Kidney glomerular epithelial cell (primary cell): ENCODE data around the gene AXDND1.
"Not testable (repeated sequence)": the region's sequence is repeated elsewhere in the genome, so short reads cannot be mapped to it uniquely, and the experiment has no call there.

Experiments used
- DNase-seq: peaks from one replicate; lab custom pipeline; 2025; lab: John Stamatoyannopoulos, UW

AXDND1 gene

DNA sequence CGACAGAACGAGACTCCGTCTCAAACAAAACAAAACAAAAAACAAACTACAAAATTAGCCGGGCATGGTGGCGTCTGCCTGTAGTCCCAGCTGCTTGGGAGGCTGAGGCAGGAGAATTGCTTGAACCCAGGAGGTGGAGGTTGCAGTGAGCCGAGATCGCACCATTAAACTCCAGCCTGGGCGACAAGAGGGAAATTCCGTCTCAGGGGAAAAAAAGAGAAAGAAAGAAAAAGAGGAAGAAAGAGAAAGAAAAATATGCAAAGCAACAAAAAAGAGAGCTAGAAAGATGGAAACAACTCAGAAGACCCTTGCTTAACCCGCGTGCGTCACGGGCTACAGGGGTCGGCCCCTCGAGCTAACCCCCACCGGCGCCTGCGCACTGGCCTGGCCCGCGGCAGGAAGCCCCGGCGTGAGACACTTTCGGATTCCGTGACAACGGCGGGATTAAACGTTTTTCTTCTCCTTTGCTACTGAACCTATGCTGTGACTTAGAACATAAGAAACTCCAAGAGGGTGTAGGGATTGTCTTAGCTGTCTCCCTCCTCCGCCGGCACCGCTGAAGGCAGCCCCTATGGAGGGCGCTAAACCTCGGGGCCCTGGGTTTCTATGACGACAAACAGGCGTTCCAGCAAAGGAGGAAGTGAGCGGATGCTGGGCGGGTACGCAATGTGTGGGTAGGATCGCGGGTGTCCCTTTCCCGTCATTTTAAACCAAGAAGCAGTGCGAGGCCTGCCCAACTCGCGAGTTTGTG, at the start of gene AXDND1:
TSS of gene AXDND1 (plus strand) at position 630 of the 751 bp plus-strand sequence. CDS start 539 bp downstream, outside the sequence.
- DNase-seq, result peak; percentile 70

GRCh38 chr1:179318491-179318890, 47.3 kb upstream of the AXDND1 start:
- no peak for DNase-seq

GRCh38 chr1:179321533-179322216, 44.1 kb upstream of the AXDND1 start:
- no peak for DNase-seq

- DNase-seq, result no peak
These were observed 43.2 kb upstream of the AXDND1 start for GRCh38 chr1:179322557-179322956.

GRCh38 chr1:179323436-179323835, 42.3 kb upstream of the AXDND1 start:
- no peak for DNase-seq

DNA sequence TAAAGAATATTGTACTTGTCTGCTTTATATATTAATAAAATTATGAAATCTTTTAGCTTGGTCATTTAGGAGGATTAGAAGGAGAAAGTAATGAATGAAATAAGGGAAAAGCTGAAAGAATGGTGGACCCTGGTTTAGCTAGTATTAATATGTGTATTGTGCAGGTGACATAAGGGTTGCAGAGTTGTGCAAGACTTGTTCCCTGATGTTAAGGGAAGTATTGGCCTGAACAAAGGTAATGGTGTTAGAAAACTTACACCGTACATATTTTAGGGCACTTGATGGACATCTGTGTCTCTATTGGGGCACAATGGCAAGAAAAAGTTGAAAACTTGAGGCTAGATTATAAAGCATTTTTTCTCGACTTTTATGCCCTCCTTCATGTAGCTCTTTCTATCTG, 39.9 kb upstream of the AXDND1 start:
- no peak for DNase-seq

DNA sequence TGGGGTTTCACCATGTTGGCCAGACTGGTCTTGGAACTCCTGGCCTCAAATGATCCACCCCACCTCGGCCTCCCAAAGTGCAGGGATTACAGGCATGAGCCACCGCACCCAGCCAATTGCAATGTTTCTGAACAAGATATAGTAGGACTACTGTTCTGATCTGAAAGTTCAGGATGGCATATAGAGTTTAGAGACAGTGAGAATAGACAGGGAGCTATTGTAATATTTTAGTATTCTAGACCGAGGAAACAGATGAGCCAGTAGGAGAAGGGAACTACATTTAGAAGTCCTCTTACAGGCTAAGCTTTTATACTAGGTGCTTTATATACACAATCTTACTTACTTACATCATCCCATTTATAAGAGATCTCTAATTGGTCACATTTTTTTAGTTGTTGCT, 39.0 kb upstream of the AXDND1 start:
- no peak for DNase-seq

- DNase-seq, result no peak
These were observed 38.6 kb upstream of the AXDND1 start for GRCh38 chr1:179327196-179327595.

- no peak for DNase-seq
These were observed 38.1 kb upstream of the AXDND1 start for GRCh38 chr1:179327679-179328078.

DNA sequence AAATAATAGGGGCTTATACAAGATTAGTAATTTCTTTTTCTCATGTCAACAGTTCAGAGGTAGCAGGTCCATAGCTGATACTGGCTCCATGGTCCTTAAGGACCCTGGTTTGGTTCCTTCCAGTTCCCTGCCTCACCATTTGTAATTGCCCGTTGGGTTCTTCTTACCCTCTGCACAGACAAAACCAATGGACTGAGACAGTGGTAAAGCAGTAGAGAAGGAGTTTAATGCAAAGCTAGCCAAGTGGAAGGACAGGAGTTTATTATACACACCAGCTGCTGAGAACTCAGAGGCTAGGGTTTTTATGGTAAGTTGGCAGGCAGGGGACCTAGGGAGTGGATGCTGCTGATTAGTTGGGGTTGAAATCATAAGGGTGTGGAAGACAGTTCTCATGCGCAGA, 35.9 kb upstream of the AXDND1 start:
- DNase-seq, result no peak

DNA sequence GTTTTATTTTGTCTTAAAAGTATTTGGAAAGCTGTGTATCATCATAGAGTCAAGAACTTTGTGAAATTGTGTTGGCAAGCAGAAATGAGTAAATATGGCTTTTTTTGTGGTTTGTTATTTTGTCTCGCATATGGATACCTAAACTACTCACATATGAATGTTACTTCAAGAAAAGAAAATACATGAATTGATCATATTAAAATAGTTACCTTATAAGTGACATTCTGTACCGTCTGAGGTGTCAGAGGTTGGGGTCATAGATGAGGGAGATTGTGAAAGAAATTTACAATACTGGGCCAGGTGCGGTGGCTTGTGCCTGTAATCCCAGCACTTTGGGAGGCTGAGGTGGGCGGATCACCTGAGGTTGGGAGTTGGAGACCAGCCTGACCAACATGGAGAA, 31.3 kb upstream of the AXDND1 start:
- DNase-seq, result no peak

GRCh38 chr1:179337288-179337687, 28.5 kb upstream of the AXDND1 start:
- DNase-seq, result no peak

GRCh38 chr1:179337942-179338560, 27.7 kb upstream of the AXDND1 start:
- DNase-seq, result no peak

- no peak for DNase-seq
These were observed 24.9 kb upstream of the AXDND1 start for GRCh38 chr1:179340918-179341317.

GRCh38 chr1:179341943-179342547, 23.7 kb upstream of the AXDND1 start:
- no peak for DNase-seq

- no peak for DNase-seq
These were observed 22.9 kb upstream of the AXDND1 start for GRCh38 chr1:179342740-179343404.

GRCh38 chr1:179351281-179351680, 14.5 kb upstream of the AXDND1 start:
- DNase-seq, result no peak

GRCh38 chr1:179352236-179352635, 13.5 kb upstream of the AXDND1 start:
- DNase-seq, result no peak

DNA sequence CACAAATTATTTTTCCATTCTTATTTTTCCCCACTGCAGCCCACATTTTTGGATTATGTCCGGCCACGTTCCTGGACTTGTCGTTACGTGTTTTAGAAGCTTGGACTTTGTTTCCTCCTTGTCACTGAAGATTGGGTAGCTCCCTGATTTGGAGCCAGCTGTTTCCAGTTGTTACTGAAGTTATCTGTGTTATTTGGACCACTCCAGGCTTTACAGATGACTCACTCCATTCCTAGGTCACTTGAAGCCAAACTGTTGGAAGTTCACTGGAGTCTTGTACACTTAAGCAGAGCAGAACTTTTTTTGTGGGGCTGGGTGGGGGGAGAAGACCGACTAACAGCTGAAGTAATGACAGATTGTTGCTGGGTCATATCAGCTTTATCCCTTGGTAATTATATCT, 12.2 kb upstream of the AXDND1 start:
- DNase-seq, result no peak

- not testable (repeated sequence) for DNase-seq
These were observed 4.1 kb upstream of the AXDND1 start for GRCh38 chr1:179361631-179362030.

- peak; percentile 20 for DNase-seq
These were observed 476 bp downstream of the AXDND1 start for GRCh38 chr1:179366093-179366800.
